ENCODE measurements around the gene SHBG.

SHBG gene

DNA sequence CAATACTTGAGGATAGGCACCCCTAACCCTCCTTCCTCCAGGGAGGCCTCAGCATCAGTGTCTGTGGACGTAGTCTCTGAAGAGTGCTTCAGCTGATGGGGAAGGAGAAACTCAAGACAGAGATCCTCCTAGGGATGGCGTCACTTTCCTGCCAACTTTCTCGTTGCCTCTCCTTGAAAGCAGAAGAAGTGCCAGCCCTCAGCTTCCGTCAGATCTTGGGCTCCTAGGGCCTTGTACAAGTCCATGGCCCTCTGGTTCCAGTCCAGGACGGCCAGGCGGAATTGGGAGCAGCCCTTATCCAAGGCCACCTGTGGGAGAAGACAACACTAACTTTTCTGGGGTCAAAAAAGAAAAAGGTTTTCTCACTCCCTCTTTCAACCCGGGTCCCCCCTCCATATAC is 3.6 kb upstream of the SHBG start:
- no peak for DNase-seq (ENCODE audit: low read depth)
- TF ChIP-seq, protein P1, sequence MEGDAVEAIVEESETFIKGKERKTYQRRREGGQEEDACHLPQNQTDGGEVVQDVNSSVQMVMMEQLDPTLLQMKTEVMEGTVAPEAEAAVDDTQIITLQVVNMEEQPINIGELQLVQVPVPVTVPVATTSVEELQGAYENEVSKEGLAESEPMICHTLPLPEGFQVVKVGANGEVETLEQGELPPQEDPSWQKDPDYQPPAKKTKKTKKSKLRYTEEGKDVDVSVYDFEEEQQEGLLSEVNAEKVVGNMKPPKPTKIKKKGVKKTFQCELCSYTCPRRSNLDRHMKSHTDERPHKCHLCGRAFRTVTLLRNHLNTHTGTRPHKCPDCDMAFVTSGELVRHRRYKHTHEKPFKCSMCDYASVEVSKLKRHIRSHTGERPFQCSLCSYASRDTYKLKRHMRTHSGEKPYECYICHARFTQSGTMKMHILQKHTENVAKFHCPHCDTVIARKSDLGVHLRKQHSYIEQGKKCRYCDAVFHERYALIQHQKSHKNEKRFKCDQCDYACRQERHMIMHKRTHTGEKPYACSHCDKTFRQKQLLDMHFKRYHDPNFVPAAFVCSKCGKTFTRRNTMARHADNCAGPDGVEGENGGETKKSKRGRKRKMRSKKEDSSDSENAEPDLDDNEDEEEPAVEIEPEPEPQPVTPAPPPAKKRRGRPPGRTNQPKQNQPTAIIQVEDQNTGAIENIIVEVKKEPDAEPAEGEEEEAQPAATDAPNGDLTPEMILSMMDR (IDR thresholded peaks at IDR 0.05; ENCODE audit: control insufficient read depth, insufficient read depth, low read depth, low read length, missing control alignments), result no peak
- peak overlapping the region; percentile 63; the same call in 1 of the 2 replicates for H3K4me3 ChIP-seq (ENCODE audit: control insufficient read depth, low read depth, low read length)

DNA sequence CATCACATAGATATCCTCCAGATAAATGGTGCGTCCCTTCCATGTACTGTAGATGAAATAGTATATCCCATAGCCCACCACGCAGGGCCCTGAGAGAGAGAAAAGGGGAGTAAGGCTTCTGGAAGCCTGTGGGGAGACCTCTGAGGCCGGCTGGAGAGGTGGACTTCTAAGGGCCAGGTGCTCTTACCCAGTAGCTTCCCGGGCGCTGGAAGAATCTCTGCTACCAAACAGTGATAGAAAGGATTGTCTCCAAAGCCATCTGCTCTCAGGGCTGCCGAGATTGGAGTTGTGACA is 3.0 kb upstream of the SHBG start:
- DNase-seq (ENCODE audit: low read depth), result no peak
- TF ChIP-seq, protein P1 (IDR thresholded peaks at IDR 0.05; ENCODE audit: control insufficient read depth, insufficient read depth, low read depth, low read length, missing control alignments), result no peak
- peak overlapping the region; percentile 63 for H3K4me3 ChIP-seq (ENCODE audit: control insufficient read depth, low read depth, low read length)

DNA sequence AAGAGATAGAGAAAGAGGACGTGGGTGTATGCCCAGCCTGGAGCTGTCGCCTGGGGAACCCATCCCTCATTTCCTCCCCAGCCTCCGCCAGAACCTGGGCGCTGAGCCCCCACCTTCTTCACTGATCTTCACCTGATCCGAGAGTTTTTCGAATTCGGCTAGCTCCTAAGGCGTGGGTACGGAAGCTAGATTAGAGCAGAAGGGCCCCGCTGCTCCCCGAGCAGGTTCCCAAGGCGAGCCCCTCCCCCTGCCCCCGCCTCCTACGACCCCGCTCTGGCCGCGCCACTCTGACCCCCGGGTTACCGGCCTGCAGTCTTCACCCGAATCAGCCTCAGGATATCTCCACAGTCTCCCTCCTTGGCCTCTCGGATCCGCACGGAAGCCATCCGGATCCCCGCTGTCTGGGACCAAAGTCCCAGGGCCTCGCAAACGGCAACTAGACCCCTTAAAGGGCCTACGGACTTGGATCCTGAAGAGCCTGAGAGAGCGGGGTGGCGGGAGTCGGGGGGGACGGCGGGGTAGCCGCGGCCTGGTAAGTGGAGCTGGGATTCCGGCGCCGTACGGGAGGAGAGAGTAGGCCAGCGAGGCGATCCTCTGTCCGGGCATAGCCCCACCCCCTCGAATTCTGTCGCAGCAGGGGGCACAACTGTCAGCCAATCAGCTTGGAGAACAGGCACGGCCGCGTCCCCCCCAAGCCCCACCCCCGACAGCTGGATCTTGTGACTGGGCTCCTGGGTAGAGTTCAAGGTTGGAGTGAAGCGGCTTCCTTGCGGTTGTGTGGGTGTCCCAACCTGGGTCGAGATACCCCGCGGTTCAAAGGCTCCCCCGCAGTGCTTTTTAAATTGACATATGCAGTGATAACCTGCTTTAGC is 2.4 kb upstream of the SHBG start, which contains the start of gene SAT2:
SAT2 (minus strand) TSS at position 572 of the 872 bp plus-strand sequence; CDS start at position 386, 186 bp downstream.
- peak; percentile 75 for DNase-seq (ENCODE audit: low read depth)
- peak within 1 kb of the TSS; percentile 63 for H3K4me3 ChIP-seq (ENCODE audit: control insufficient read depth, low read depth, low read length)
- TF ChIP-seq, protein P1 (IDR thresholded peaks at IDR 0.05; ENCODE audit: control insufficient read depth, insufficient read depth, low read depth, low read length, missing control alignments), result no peak

DNA sequence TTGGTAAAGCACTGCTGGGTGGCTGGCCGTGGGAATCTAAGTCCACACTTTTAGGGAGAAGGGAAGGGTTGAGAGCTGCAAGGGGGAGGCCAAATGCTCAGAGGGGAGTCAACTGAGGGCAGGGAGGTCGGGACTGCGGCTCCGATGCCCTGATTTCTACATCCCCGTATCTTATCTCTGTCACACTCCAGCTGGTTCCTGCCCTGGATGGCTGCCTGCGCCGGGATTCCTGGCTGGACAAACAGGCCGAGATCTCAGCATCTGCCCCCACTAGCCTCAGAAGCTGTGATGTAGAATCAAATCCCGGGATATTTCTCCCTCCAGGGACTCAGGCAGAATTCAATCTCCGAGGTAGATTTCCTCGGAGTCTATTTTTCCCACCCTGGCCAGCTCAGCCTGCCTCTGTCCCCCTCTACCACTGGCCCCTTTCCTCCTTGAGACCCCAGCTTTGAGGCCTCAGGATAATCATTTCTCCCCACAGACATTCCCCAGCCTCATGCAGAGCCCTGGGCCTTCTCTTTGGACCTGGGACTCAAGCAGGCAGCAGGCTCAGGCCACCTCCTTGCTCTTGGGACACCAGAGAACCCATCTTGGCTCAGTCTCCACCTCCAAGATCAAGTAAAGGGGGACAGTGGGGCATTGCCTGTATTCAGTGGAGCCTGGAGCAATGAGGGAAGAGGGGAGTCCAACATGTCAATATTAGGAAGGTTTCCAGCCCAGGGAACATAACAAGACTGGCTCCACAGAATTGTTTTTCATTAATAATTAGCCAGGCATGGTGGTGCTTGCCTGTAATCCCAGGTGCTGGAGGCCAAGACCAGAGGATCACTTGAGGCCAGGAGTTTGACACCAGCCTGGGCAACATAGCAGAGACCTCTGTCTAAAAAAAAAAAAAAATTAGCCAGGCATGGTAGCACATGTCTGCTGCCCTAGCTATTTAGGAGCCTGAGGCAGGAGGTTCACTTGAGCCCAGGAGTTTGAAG is 1.8 kb downstream of the SHBG start:
- no peak for DNase-seq (ENCODE audit: low read depth)
- TF ChIP-seq, protein P1 (IDR thresholded peaks at IDR 0.05; ENCODE audit: control insufficient read depth, insufficient read depth, low read depth, low read length, missing control alignments), result no peak
- H3K4me3 ChIP-seq (ENCODE audit: control insufficient read depth, low read depth, low read length), result no peak overlapping the region

DNA sequence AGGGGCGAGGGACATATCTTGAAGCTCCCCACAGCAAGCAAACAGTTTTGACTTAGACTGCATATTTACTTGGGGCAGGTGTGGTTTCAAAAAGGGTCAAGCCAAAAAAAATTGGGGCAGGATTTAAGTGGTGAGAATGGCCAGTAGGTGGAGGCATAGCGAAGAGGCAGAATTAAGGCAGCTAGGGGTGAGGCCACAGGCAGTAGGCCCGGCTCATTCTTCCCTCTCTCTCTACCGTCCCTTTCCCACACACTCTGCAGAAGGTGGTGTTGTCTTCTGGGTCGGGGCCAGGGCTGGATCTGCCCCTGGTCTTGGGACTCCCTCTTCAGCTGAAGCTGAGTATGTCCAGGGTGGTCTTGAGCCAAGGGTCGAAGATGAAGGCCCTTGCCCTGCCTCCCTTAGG is 2.6 kb downstream of the SHBG start:
- TF ChIP-seq, protein P1 (IDR thresholded peaks at IDR 0.05; ENCODE audit: control insufficient read depth, insufficient read depth, low read depth, low read length, missing control alignments), result peak; percentile 68

DNA sequence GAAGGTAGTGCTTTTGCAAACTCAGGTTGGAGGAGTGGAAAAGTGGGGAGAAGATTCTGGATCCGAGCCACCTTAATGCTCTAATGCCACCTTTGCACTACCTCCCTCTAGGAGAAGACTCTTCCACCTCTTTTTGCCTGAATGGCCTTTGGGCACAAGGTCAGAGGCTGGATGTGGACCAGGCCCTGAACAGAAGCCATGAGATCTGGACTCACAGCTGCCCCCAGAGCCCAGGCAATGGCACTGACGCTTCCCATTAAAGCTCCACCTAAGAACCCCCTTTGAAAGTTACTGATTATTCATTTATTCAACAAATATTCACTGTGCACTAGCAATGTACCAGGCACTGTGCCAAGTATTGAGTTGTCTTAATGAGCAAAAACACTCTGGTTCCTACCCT is 3.2 kb downstream of the SHBG start:
- DNase-seq (ENCODE audit: low read depth), result no peak
- TF ChIP-seq, protein P1 (IDR thresholded peaks at IDR 0.05; ENCODE audit: control insufficient read depth, insufficient read depth, low read depth, low read length, missing control alignments), result no peak
- no peak overlapping the region for H3K4me3 ChIP-seq (ENCODE audit: control insufficient read depth, low read depth, low read length)

More for the DNA sequence above, 2.6 kb downstream of the SHBG start:
- DNase-seq (ENCODE audit: low read depth), result no peak
- H3K4me3 ChIP-seq (ENCODE audit: control insufficient read depth, low read depth, low read length), result no peak overlapping the region
